ENCODE measurements around the gene MRPL18. TPM values are rescaled to one million over a fixed set of nuclear protein-coding genes. Genes with fewer than 3 reads are reported as not detected.
A peak's percentile ranks its signal among the peaks of the same experiment; 100 is the strongest.

The MRPL18 gene
- total and polyA plus RNA-seq, 9 of the 15 experiments (the other 6 are each of a cell fraction or from before 2014, with no cell fraction given), result 149 to 456 (median 196) TPM

DNA sequence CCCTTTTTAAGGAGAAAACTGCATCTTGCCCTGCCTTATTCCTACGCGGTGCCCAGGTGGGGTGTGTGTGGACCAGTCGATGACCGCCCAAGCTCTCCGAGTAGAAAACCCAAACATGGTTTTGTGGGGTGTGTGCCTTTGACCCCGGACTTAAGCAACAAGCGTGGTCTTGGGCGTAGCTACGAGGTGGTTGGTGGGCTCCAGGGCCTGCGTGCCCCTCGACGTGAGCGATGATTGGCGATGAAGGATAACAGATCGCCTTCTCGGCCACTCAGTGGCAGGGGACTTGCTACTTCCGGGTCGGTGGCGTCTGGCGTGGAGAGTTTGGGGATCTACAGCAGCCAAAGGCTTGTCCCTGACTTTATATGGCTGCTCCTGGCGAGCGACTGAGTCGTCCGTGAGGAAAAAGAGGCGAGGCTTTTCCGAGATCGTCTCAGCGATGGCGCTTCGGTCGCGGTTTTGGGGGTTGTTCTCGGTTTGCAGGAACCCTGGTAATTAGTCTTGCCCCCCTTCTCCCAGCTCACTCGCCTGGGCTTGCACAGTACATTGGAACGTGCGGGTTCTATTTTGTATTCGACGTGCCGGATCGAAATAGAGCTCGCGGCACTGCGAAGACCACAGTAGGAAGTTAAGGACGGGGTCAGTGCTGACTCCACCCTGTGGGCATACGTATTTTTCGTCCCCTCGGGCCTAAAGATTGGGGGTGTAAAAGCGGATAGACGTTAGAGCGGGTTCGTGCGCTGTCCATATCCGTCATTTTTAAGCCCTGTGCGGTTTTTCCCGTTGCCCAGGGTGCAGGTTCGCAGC is at the start of gene MRPL18 (continued):
- TF ChIP-seq, protein P1, sequence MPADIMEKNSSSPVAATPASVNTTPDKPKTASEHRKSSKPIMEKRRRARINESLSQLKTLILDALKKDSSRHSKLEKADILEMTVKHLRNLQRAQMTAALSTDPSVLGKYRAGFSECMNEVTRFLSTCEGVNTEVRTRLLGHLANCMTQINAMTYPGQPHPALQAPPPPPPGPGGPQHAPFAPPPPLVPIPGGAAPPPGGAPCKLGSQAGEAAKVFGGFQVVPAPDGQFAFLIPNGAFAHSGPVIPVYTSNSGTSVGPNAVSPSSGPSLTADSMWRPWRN (IDR thresholded peaks at IDR 0.05; ENCODE audit: low read depth), result no peak
- TF ChIP-seq, protein P2, sequence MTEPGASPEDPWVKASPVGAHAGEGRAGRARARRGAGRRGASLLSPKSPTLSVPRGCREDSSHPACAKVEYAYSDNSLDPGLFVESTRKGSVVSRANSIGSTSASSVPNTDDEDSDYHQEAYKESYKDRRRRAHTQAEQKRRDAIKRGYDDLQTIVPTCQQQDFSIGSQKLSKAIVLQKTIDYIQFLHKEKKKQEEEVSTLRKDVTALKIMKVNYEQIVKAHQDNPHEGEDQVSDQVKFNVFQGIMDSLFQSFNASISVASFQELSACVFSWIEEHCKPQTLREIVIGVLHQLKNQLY (CRISPR knock-in tag; conservative IDR thresholded peaks at IDR 0.05), result no peak
- TF ChIP-seq, protein P3, sequence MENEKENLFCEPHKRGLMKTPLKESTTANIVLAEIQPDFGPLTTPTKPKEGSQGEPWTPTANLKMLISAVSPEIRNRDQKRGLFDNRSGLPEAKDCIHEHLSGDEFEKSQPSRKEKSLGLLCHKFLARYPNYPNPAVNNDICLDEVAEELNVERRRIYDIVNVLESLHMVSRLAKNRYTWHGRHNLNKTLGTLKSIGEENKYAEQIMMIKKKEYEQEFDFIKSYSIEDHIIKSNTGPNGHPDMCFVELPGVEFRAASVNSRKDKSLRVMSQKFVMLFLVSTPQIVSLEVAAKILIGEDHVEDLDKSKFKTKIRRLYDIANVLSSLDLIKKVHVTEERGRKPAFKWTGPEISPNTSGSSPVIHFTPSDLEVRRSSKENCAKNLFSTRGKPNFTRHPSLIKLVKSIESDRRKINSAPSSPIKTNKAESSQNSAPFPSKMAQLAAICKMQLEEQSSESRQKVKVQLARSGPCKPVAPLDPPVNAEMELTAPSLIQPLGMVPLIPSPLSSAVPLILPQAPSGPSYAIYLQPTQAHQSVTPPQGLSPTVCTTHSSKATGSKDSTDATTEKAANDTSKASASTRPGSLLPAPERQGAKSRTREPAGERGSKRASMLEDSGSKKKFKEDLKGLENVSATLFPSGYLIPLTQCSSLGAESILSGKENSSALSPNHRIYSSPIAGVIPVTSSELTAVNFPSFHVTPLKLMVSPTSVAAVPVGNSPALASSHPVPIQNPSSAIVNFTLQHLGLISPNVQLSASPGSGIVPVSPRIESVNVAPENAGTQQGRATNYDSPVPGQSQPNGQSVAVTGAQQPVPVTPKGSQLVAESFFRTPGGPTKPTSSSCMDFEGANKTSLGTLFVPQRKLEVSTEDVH (IDR thresholded peaks at IDR 0.05; ENCODE audit: low read depth, partially characterized antibody), result peak; percentile 63
- TF ChIP-seq, protein P4, sequence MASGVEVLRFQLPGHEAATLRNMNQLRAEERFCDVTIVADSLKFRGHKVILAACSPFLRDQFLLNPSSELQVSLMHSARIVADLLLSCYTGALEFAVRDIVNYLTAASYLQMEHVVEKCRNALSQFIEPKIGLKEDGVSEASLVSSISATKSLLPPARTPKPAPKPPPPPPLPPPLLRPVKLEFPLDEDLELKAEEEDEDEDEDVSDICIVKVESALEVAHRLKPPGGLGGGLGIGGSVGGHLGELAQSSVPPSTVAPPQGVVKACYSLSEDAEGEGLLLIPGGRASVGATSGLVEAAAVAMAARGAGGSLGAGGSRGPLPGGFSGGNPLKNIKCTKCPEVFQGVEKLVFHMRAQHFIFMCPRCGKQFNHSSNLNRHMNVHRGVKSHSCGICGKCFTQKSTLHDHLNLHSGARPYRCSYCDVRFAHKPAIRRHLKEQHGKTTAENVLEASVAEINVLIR (CRISPR knock-in tag; IDR thresholded peaks at IDR 0.05), result 0 out of 2 replicates have a peak, but pooled peaks have one; percentile 19
- TF ChIP-seq SMARCA4 (IDR thresholded peaks at IDR 0.05) (no peak), CEBPG (CRISPR knock-in tag; IDR thresholded peaks at IDR 0.05) (peak; percentile 82), CEBPG (tag; conservative IDR thresholded peaks at IDR 0.05 in 1 of 2, IDR thresholded peaks at IDR 0.05 in 1 of 2) (peak; percentile 77 to 95; a peak in 3 of 4 replicates), XRCC5 (IDR thresholded peaks at IDR 0.05; ENCODE audit: low read depth, low read length) (peak; percentile 26; the same call in 1 of the 2 replicates), HCFC1 (IDR thresholded peaks at IDR 0.05; ENCODE audit: low read depth, low read length) (peak; percentile 39; the same call in 1 of the 2 replicates), NR2F6 (CRISPR knock-in tag; IDR thresholded peaks at IDR 0.05) (no peak; the same call in 1 of the 2 replicates), SREBF1 (IDR thresholded peaks at IDR 0.05; ENCODE audit: borderline replicate concordance, low read depth, low read length) (no peak), BACH1 (tag; IDR thresholded peaks at IDR 0.05) (no peak), YY1 (IDR thresholded peaks at IDR 0.05; ENCODE audit: borderline replicate concordance in 1 of 3, control insufficient read depth in 1 of 3, extremely low read depth in 1 of 3, insufficient read depth in 3 of 3, insufficient read length in 1 of 3, insufficient replicate concordance in 2 of 3, low read depth in 1 of 3, low read length in 2 of 3) (peak in 2 of 3 experiments; percentile 61 to 79), PHF20 (IDR thresholded peaks at IDR 0.05; ENCODE audit: partially characterized antibody) (no peak), ZFP30 (CRISPR knock-in tag; IDR thresholded peaks at IDR 0.05; ENCODE audit: borderline replicate concordance) (no peak), NCOA6 (IDR thresholded peaks at IDR 0.05) (peak; percentile 71)
- TF ChIP-seq, protein P5, sequence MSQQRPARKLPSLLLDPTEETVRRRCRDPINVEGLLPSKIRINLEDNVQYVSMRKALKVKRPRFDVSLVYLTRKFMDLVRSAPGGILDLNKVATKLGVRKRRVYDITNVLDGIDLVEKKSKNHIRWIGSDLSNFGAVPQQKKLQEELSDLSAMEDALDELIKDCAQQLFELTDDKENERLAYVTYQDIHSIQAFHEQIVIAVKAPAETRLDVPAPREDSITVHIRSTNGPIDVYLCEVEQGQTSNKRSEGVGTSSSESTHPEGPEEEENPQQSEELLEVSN (IDR thresholded peaks at IDR 0.05; ENCODE audit: borderline replicate concordance in 1 of 2, extremely low read depth in 1 of 2, insufficient read depth in 1 of 2, insufficient read length in 1 of 2, low read depth in 1 of 2, low read length in 1 of 2, poor library complexity in 1 of 2, severe bottlenecking in 1 of 2), result peak in 1 of 2 experiments; percentile 22

All from K562 (cell line).